A673 (cell line): ENCODE results near the gene UBA52.

Experiments used
- CTCF ChIP-seq: fragments of 300-800, 200-600 bp; sonication (generic); conservative IDR thresholded peaks from 2 replicates; pipeline ENCODE4 v1.5.1; 2017; ENCODE audit warnings: low read depth, mild to moderate bottlenecking, antibody characterized with exemption, low read length, moderate library complexity, mixed read lengths
- EZH2 ChIP-seq: fragments of 200-600 bp; sonication (generic); IDR thresholded peaks from 2 replicates; pipeline ENCODE4 v1.6.1; 2017; ENCODE audit warnings: borderline replicate concordance, low read depth, mild to moderate bottlenecking, mixed read lengths, antibody characterized with exemption, low read length; ENCODE audit not compliant: poor library complexity, severe bottlenecking

- TF ChIP-seq CTCF (no peak), EZH2 (no peak)
Observed at GRCh38 chr19:18612772-18613588, 41.3 kb downstream of the UBA52 start, which contains the start of gene TMEM59L.
